GM06990 (cell line): ENCODE results near the gene RAD51.

Source experiments
- DNase-seq: peaks from one replicate; pipeline ENCODE4 v3.0.0-alpha.2; 2011; ENCODE audit not compliant: insufficient read length; ENCODE audit errors: extremely low read depth
- H3K27me3 ChIP-seq: replicated peaks from 2 replicates; pipeline ENCODE4 v1.6.0; 2011; ENCODE audit warnings: low read length; ENCODE audit not compliant: control insufficient read depth, insufficient read depth
- H3K36me3 ChIP-seq: 2 replicates; pipeline ENCODE4 v1.5.1; 2011; ENCODE audit warnings: low read length; ENCODE audit not compliant: control insufficient read depth, insufficient read depth
- H3K4me3 ChIP-seq: replicated peaks from 2 replicates; pipeline ENCODE4 v1.5.1; 2011; ENCODE audit warnings: low read depth, mild to moderate bottlenecking, control low read depth, low read length
- CTCF ChIP-seq: IDR thresholded peaks from 2 replicates; pipeline ENCODE4 v1.5.1; 2011; ENCODE audit warnings: low read length, control low read depth, mild to moderate bottlenecking, inconsistent platforms; ENCODE audit not compliant: insufficient read depth, poor library complexity, severe bottlenecking

RAD51 gene

DNA sequence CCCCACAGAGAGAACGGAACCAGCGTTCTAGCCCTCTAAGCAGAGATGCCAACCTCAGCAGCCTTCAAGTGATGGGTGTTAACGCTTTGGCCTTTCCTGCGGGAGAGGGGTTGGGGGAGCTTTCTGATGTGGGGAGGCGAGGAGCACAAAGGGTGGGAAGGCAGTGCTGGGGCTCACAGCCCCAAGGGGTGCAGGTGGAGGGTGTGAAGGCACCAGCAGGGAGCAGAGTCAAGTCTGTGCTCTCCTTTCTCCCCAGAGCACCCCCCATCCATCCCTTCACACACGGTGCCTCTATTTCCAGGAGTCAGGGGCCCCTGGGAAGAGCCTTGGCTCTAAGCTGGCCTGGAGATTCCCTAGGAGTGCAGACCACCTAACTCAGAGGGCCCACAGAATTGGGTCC lies 78.9 kb downstream of the RAD51 start:
- H3K27me3 ChIP-seq = no peaks in the 10 kb centered on the region
- peaks cover 25% of the 10 kb centered on the region for H3K36me3 ChIP-seq
- H3K4me3 ChIP-seq = no peak overlapping the region
- DNase-seq = no peak
- TF ChIP-seq CTCF = no peak

- TF ChIP-seq CTCF = no peak
- peaks cover 33% of the 10 kb centered on the region for H3K36me3 ChIP-seq
- H3K27me3 ChIP-seq = no peaks in the 10 kb centered on the region
- no peak overlapping the region for H3K4me3 ChIP-seq
- DNase-seq = no peak
Measured at GRCh38 chr15:40775007-40775406, 80.0 kb downstream of the RAD51 start.

GRCh38 chr15:40775740-40776536 lies 81.0 kb downstream of the RAD51 start:
- H3K36me3 ChIP-seq = peaks cover 33% of the 10 kb centered on the region
- no peak for DNase-seq
- TF ChIP-seq CTCF = no peak
- H3K27me3 ChIP-seq = no peaks in the 10 kb centered on the region
- no peak overlapping the region for H3K4me3 ChIP-seq

GRCh38 chr15:40776537-40777141 lies 81.7 kb downstream of the RAD51 start:
- Histone ChIP-seq H3K36me3 (peaks cover 33% of the 10 kb centered on the region), H3K27me3 (no peaks in the 10 kb centered on the region), H3K4me3 (no peak overlapping the region)
- TF ChIP-seq CTCF = no peak
- no peak for DNase-seq
